HEK293T (cell line): ENCODE data around the gene APP.

ENCODE experiments used
- CTCF ChIA-PET: fragments of 350-600 bp; formaldehyde crosslinking; extraction: SDS; loops from one replicate; lab custom pipeline; 2021; ENCODE audit warnings: antibody characterized with exemption, inconsistent platforms; lab: Yijun Ruan, JAX
- POLR2A ChIA-PET: fragments of 350-600 bp; formaldehyde crosslinking; extraction: SDS; loops from one replicate; lab custom pipeline; 2020; ENCODE audit warnings: antibody characterized with exemption, inconsistent platforms; lab: Yijun Ruan, JAX
- DNase-seq: peaks from one replicate; pipeline ENCODE4 v3.0.0; 2012; ENCODE audit warnings: mixed read lengths; ENCODE audit errors: extremely low spot score
- ARNT ChIP-seq: fragments of 450-650 bp; IDR thresholded peaks from 2 replicates; pipeline ENCODE4 v1.6.1; 2017; ENCODE audit warnings: mild to moderate bottlenecking
- BHLHE40 ChIP-seq: fragments of 450-650 bp; IDR thresholded peaks from 2 replicates; pipeline ENCODE4 v1.6.1; 2016; ENCODE audit warnings: mild to moderate bottlenecking, moderate library complexity, borderline replicate concordance
- CTBP1 ChIP-seq: fragments of 450-650 bp; IDR thresholded peaks from 2 replicates; pipeline ENCODE4 v1.6.1; 2016; ENCODE audit warnings: borderline replicate concordance
- ELF4 ChIP-seq: fragments of 450-650 bp; IDR thresholded peaks from 2 replicates; pipeline ENCODE4 v1.6.1; 2017; ENCODE audit warnings: antibody characterized with exemption
- FOXA1 ChIP-seq: fragments of 450-650 bp; IDR thresholded peaks from 2 replicates; pipeline ENCODE4 v1.6.1; 2016; ENCODE audit warnings: mild to moderate bottlenecking
- FOXK2 ChIP-seq: fragments of 450-650 bp; IDR thresholded peaks from 2 replicates; pipeline ENCODE4 v1.6.1; 2016; ENCODE audit warnings: mild to moderate bottlenecking
- FOXM1 ChIP-seq: fragments of 450-650 bp; IDR thresholded peaks from 2 replicates; pipeline ENCODE4 v1.6.1; 2017; ENCODE audit warnings: mild to moderate bottlenecking, borderline replicate concordance
- HDGF ChIP-seq: fragments of 450-650 bp; IDR thresholded peaks from 2 replicates; pipeline ENCODE4 v1.6.1; 2017; ENCODE audit warnings: antibody characterized with exemption, borderline replicate concordance
- L3MBTL2 ChIP-seq: fragments of 450-650 bp; conservative IDR thresholded peaks from 2 replicates; pipeline ENCODE4 v1.6.1; 2016; ENCODE audit warnings: mild to moderate bottlenecking
- LEF1 ChIP-seq: fragments of 450-650 bp; IDR thresholded peaks from 2 replicates; pipeline ENCODE4 v1.6.1; 2017; ENCODE audit warnings: mild to moderate bottlenecking, borderline replicate concordance
- NFRKB ChIP-seq: fragments of 450-650 bp; IDR thresholded peaks from 2 replicates; pipeline ENCODE4 v1.6.1; 2016; ENCODE audit warnings: mild to moderate bottlenecking, moderate library complexity
- SP1 ChIP-seq: fragments of 450-650 bp; IDR thresholded peaks from 2 replicates; pipeline ENCODE4 v1.6.1; 2017
- SUZ12 ChIP-seq: fragments of 450-650 bp; IDR thresholded peaks from 2 replicates; pipeline ENCODE4 v1.6.1; 2016; ENCODE audit warnings: mild to moderate bottlenecking
- TARDBP ChIP-seq: fragments of 450-650 bp; IDR thresholded peaks from 2 replicates; pipeline ENCODE4 v1.6.1; 2016
- ZNF384 ChIP-seq: fragments of 450-650 bp; IDR thresholded peaks from 2 replicates; pipeline ENCODE4 v1.6.1; 2016
- TF ChIP-seq, protein P1 (sequence below): fragments of 450-650 bp; IDR thresholded peaks from 2 replicates; pipeline ENCODE4 v1.6.1; 2016

Gene APP

DNA sequence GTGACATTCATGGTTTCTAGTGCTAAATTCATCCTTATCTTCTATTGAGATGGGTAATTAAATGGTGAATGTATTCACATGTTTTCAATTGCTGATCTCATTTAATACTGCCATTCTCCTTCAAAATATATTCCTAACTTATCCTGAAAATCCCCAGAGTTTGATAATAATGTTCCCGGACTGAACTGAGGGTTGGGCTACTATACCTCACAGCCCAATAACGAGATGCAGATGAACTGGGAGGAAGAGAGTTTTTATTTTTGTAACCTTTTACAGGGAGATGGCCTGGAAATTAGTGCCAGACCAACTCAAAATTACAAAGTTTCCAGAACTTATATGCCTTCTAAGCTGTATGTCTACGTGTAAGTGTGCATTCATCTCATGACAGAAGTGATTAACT, 210.8 kb downstream of the APP start:
- TF ChIP-seq BHLHE40 (no peak), ZNF384 (no peak), SP1 (no peak), L3MBTL2 (no peak), HDGF (no peak), FOXA1 (no peak), CTBP1 (no peak), FOXM1 (no peak), FOXK2 (no peak), SUZ12 (no peak), TARDBP (no peak), LEF1 (no peak), ELF4 (no peak), ARNT (no peak), NFRKB (no peak)
- TF ChIP-seq, protein P1, sequence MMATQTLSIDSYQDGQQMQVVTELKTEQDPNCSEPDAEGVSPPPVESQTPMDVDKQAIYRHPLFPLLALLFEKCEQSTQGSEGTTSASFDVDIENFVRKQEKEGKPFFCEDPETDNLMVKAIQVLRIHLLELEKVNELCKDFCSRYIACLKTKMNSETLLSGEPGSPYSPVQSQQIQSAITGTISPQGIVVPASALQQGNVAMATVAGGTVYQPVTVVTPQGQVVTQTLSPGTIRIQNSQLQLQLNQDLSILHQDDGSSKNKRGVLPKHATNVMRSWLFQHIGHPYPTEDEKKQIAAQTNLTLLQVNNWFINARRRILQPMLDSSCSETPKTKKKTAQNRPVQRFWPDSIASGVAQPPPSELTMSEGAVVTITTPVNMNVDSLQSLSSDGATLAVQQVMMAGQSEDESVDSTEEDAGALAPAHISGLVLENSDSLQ: no peak
- no peak for DNase-seq
- CTCF ChIA-PET: no interaction called here
- POLR2A ChIA-PET: no interaction called here

DNA sequence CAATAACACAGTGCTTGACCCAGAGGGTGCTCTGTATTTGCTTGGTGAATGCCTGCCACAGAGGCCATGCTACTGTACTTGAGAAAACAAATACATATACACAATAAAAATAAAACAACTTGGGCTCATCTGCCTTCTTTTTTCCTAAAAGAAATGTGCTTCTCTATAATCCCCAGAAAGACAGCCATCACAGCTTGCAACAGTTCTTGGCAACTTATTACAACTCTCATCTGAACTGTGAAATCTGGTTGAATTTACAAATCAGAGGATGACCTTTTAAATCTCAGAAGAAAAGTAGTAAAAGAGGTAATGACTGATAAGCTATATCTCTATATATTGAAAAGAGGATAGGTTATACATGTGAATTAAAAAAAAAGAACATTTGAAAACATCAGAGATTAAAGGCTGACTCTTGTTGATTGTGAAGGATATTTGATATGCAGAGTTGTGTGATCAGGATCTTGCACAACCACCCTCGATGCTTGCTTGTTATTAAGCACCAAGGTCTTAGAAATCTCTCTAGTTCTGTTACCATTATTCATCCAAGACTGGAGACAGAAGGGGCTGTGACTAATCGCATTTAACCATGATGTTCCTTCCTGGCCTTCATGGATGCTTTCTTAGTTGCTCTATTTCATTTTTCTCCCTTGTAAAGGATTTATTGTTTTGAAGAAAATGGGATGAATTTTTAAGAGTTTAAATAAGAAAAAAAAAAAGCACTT, 213.4 kb downstream of the APP start:
- ChIA-PET POLR2A (no interaction called here), CTCF (interaction anchor here (0.6 kb wide), 1 partner anchor 56 kb away, joined by 3 read pairs; no protein-coding TSS in a partner anchor)

DNA sequence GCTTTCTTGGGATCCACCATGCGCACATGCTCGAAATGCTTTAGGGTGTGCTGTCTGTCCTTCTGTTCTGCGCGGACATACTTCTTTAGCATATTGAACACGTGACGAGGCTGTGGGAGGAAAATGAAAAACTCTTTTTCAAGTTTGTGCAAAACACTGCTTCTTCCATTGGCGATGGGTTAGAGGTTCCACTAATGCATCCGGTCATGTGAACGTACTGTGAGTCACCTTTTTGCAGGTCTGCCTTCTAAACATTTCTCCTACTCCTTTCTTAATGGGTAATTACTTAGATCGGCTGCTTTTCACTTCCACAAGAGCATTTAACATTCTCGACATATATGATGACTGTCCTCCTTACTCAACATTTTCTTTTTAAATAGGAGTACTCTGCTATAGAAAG, 214.9 kb downstream of the APP start:
- CTCF ChIA-PET: no interaction called here
- DNase-seq: no peak
- TF ChIP-seq BHLHE40: no peak
- TF ChIP-seq, protein P1: no peak
- no peak for TF ChIP-seq SUZ12
- TF ChIP-seq HDGF: no peak
- no peak for TF ChIP-seq L3MBTL2
- no peak for TF ChIP-seq TARDBP
- TF ChIP-seq LEF1: no peak
- TF ChIP-seq NFRKB: no peak
- TF ChIP-seq ZNF384: no peak
- TF ChIP-seq FOXK2: no peak
- TF ChIP-seq ARNT: no peak
- TF ChIP-seq CTBP1: no peak
- TF ChIP-seq SP1: no peak
- TF ChIP-seq FOXA1: no peak
- TF ChIP-seq FOXM1: no peak
- TF ChIP-seq ELF4: no peak
- POLR2A ChIA-PET: no interaction called here

More for the DNA sequence above, 213.4 kb downstream of the APP start:
- TF ChIP-seq ARNT: no peak
- no peak for TF ChIP-seq BHLHE40
- TF ChIP-seq ELF4: no peak
- no peak for TF ChIP-seq FOXK2
- no peak for TF ChIP-seq TARDBP
- no peak for TF ChIP-seq FOXA1
- TF ChIP-seq FOXM1: no peak
- TF ChIP-seq SUZ12: no peak
- no peak for TF ChIP-seq LEF1
- TF ChIP-seq, protein P1: no peak
- TF ChIP-seq NFRKB: no peak
- DNase-seq: no peak

DNA sequence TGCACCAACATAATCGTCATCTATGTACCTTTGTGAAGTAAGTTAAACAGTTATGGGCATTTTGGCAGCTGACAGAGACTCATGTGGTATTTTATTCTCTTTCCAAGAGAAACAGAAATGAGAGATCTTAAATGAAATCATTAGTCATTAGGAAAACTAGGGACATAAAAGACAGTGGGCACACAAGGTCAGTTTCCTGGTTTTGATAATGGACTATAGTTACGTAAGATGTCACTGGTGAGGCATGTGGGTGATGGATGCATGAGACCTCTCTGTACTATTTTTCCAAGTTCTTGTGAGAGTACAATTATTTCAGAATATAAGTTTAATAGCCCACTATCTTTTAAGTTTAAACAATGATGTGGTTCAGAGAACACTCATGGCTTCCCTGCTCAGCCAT, 216.9 kb downstream of the APP start:
- POLR2A ChIA-PET: no interaction called here
- no peak for DNase-seq
- CTCF ChIA-PET: no interaction called here
- TF ChIP-seq TARDBP (no peak), L3MBTL2 (no peak), HDGF (no peak), FOXA1 (no peak), BHLHE40 (no peak), ARNT (no peak), CTBP1 (no peak)

DNA sequence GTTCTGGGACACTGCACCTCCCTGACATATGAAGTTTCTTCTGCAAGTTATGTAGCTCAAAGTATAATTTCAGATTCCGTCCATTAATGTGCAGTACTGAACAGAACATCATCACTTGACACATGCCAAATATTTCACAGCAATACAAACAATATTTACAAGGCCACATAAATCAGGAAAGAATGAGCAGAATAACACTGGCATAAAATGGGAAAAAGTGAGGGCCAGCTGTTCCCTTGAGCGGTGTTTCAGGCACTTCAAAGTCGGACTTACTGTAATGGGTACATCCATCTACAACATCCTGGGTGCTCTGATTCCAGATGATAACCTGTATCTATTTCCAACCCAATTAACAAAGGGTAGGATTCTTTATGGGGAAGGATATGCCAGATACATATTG, 217.4 kb downstream of the APP start:
- TF ChIP-seq ZNF384 (no peak), HDGF (no peak), TARDBP (no peak), SUZ12 (no peak), ELF4 (no peak)
- ChIA-PET CTCF (no interaction called here), POLR2A (no interaction called here)
- no peak for DNase-seq

DNA sequence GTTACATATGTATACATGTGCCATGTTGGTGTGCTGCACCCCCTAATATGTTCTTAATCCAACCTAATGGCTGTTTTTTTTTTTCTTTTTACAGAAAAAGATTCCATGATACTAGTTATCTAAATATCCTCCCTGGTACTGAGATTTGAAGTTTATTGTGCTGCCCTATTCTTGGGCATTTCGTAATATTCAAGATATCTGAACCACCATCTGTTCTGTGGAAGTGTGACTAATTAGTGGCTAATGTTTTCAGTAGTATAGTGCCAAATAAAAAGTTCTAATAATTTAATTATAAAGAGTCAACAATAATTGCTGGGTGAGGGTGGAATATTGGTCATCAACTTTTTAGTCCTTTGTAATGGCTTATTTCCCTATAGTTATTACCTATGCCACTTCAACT, 218.3 kb downstream of the APP start:
- CTCF ChIA-PET: no interaction called here
- TF ChIP-seq BHLHE40: no peak
- no peak for TF ChIP-seq ELF4
- TF ChIP-seq HDGF: no peak
- TF ChIP-seq, protein P1: no peak
- no peak for TF ChIP-seq SP1
- no peak for TF ChIP-seq FOXA1
- no peak for TF ChIP-seq LEF1
- TF ChIP-seq SUZ12: no peak
- TF ChIP-seq CTBP1: no peak
- TF ChIP-seq ARNT: no peak
- TF ChIP-seq TARDBP: no peak
- no peak for TF ChIP-seq ZNF384
- no peak for TF ChIP-seq NFRKB
- no peak for DNase-seq
- POLR2A ChIA-PET: no interaction called here
